ENCODE data around the gene WHRN.

DNA sequence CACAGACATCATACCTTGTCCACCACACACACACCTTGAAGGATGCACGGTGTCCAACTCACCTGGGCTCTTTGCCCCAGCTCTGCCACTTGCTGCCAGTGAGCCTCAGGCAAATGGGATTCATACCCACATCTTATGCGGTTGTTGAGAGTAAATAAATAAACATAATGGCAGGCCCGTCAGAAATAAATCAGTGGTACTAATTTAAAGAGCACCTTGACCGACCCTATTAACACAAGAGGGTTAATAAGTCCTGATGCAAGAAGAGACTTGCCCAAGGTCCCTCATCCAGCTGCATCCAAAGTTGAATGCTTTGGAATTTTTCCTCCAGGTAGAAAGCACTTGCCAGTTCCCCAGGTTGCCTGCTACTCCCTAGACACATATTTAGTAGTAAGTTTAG lies 105.9 kb downstream of the WHRN start:
- TF ChIP-seq, protein P1, sequence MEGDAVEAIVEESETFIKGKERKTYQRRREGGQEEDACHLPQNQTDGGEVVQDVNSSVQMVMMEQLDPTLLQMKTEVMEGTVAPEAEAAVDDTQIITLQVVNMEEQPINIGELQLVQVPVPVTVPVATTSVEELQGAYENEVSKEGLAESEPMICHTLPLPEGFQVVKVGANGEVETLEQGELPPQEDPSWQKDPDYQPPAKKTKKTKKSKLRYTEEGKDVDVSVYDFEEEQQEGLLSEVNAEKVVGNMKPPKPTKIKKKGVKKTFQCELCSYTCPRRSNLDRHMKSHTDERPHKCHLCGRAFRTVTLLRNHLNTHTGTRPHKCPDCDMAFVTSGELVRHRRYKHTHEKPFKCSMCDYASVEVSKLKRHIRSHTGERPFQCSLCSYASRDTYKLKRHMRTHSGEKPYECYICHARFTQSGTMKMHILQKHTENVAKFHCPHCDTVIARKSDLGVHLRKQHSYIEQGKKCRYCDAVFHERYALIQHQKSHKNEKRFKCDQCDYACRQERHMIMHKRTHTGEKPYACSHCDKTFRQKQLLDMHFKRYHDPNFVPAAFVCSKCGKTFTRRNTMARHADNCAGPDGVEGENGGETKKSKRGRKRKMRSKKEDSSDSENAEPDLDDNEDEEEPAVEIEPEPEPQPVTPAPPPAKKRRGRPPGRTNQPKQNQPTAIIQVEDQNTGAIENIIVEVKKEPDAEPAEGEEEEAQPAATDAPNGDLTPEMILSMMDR (IDR thresholded peaks at IDR 0.05), result no peak
- TF ChIP-seq EZH2phosphoT487 (IDR thresholded peaks at IDR 0.05), result no peak
- no peak for TF ChIP-seq EZH2 (IDR thresholded peaks at IDR 0.05)
